Inflammatory macrophage (primary cell): ENCODE results near the gene APPBP2.
A peak's percentile ranks its signal among the peaks of the same experiment; 100 is the strongest.
"Not testable (repeated sequence)": the region's sequence is repeated elsewhere in the genome, so short reads cannot be mapped to it uniquely, and the experiment has no call there.

ENCODE experiments used
- DNase-seq, 2 donors: peaks; one replicate each; pipeline ENCODE4 v3.0.0-alpha.2; 2020 to 2022

The APPBP2 gene

GRCh38 chr17:60493847-60494321 lies 32.2 kb downstream of the APPBP2 start:
- DNase-seq, result peak; percentile 81 to 83

DNA sequence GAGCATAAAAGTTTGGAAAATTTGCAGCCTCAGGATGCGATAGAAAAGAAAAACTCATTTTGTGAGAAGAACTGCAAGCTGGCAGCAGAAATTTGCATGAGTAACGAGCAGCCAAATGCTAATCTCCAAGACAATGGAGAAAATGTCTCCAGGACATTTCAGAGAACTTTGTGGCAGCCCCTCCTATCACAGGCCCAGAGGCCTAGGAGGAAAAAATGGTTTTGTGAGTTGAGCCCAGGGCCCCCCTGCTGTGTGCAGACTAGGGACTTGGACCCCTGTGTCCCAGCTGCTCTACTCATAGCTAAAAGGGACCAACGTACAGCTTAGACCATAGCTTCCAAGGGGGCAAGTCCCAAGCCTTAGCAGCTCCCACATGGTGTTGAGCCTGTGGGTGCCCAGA lies 34.3 kb downstream of the APPBP2 start:
- no peak for DNase-seq

- not testable (repeated sequence) for DNase-seq
Observed at GRCh38 chr17:60490594-60490993, 35.4 kb downstream of the APPBP2 start.

DNA sequence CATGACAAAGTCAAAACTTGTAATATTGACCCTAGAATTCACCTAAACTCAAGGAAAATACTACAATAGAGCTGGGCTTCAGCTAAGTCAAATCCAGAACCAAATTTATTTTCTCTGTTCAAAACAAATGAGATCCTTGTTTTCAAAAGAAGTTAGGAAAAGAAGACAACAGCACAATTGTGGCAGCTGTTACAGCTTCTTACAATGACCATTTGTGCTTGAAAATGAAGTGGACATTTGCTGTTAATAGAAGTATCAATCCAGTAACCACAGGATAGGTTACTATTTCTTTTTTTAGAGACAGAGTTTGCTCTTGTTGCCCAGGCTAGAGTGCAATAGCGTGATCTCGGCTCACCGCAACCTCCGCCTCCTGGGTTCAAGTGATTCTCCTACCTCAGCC lies 44.4 kb downstream of the APPBP2 start:
- no peak for DNase-seq

GRCh38 chr17:60473788-60474187 lies 52.3 kb downstream of the APPBP2 start:
- no peak for DNase-seq

GRCh38 chr17:60472449-60472848 lies 53.6 kb downstream of the APPBP2 start:
- no peak for DNase-seq

DNA sequence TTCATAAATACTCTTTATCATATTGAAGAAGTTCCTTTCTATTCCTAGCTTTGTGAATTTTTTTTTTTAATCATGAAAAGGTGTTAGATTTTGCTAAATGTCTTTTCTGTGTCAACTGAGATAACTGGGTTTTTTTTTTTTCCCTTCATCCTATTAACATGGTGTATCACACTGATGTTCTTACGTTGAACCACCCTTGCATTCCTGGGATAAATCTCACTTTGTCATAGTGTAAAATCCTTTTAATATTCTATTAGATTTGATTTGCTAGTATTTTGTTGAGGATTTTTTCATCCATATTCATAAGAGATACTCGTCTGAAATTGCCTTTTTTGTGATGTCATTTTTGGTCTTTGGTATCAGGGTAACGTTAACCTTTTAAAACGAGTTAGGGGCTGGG lies 54.6 kb downstream of the APPBP2 start:
- DNase-seq, result no peak

DNA sequence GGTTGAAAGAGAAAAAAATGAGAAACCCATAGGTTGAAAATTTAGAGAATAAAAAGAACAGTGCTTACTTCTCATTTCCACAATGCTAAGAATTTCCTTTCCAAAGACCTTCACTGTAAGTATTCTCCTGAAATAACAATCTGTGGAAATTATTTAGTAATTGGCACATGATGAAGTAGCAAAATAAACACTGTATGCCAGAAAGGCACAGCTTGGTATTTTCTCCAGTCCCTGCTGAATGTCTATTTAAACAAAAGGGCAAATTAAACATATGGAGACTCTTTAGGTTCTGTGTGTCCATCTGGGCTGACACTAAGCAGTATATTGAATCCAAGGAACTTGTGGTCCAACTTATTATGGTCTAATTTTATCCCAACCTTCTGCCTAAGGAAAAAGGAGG lies 57.7 kb downstream of the APPBP2 start:
- DNase-seq, result no peak

DNA sequence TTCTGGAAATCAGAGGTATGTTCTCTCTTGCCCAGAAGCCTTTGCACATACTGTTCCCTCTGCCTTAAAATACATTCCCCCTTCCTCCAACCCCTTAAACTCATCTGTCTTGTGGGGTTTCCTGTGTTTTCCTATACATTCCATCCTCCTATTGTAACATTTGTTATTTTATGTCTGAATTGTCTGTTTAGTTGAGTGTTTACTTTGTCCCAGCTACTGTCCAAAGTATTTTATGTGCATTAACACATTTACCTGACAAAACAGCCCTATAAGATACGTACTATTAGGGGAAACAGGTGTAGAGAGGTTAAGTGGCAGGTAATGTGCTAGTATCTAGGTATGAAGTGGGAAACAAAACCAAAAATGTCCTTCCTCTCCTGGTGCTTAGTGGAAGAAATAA lies 61.7 kb downstream of the APPBP2 start:
- DNase-seq, result no peak

- no peak for DNase-seq
Observed at GRCh38 chr17:60463157-60463835, 62.7 kb downstream of the APPBP2 start.

DNA sequence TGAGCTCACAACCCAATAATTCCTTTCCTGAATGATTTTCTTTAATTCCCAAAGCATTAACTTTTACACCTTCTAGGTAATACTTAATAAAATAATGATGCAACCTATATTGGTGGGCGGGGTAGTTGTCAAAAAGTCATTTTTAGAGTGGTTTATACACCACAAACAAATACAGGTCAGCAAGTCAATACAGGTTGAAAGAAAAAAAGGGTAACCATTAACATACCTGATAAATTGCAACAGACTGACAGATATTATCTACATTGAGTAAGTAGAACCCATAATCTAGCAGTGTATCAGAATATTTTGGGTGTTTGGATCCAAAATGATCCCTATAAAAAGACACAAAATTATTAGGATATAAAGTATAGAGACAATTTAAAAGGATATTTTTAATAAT lies 64.5 kb downstream of the APPBP2 start:
- no peak for DNase-seq

DNA sequence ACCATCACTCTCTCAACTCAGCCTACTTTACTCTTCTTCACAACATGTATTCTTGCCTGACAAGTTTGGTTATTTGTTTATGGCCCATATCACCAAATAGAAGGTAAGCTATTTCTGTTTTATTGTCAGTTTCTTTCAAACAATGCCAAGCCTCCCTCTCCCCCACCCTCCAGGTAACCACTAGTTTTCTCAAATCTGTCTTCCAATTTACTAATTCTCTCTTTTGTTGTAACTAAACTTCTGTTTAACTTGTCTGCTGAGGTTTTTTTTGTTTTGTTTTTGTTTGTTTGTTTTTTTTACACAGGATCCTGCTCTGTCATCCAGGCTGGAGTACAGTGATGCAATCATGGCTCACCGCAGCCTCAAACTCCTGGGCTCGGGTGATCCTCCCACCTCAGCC lies 68.9 kb downstream of the APPBP2 start:
- DNase-seq, result no peak

GRCh38 chr17:60455378-60455777 lies 70.7 kb downstream of the APPBP2 start:
- no peak for DNase-seq

DNA sequence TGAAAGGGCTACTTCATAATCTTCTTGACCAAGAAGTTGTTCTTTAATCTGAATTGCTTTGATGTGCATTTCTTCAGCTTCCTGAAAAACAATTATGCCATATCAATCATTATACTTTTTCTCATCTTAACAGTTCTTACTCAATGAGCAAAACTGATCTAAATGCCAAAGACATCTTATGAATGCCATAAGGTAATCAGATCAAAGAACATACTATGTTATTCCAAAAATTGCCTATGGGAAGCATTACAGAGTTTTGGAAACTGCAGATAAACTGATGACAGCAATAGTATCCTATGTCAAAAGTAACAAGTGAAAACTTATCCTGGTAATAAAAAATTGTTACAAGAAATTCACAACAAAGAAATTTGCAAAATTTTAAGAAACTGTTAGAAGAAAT lies 74.1 kb downstream of the APPBP2 start:
- no peak for DNase-seq

- no peak for DNase-seq
Observed at GRCh38 chr17:60451071-60451470, 75.0 kb downstream of the APPBP2 start.

GRCh38 chr17:60447375-60447774 lies 78.7 kb downstream of the APPBP2 start:
- DNase-seq, result no peak

GRCh38 chr17:60445144-60445543 lies 80.9 kb downstream of the APPBP2 start:
- no peak for DNase-seq

DNA sequence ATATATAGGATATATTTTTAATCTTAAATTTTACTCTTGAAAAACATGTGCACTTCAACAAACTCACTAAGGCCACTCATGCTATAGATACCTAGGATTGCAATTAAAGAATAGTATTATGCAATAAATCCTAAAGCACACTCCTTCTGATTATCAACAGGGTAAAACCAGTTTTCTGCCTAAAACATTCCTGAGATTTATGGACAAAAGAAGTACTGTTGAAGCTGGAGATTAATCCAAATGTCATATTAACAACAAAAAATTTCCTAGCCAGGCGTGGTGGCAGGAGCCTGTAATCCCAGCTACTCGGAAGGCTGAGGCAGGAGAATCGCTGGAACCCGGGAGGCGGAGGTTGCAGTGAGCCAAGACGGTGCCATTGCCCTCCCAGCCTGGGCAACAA lies 82.3 kb downstream of the APPBP2 start:
- no peak for DNase-seq

- DNase-seq, result peak; percentile 10 to 11
Observed at GRCh38 chr17:60442271-60443173, 83.5 kb downstream of the APPBP2 start.

DNA sequence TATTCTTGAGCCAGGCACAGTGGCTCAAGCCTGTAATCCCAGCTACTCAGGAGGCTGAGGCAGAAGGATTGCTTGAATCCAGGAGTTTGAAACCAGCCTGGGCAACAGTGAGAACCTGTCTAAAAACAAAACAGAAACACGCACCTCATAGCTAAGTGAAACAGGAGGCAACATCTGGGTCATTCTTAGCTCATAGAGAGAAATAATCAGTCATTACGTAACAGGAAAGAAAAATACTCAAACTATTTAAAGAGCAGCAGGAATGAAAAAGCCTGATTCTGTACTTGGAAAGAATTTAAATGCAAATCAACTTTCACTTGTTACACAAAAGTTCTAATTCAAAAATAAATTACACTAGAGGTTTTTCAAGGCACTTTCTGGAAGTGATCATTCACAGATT lies 86.5 kb downstream of the APPBP2 start:
- peak in 1 of 2 donors; percentile 24 for DNase-seq

GRCh38 chr17:60436676-60437075 lies 89.4 kb downstream of the APPBP2 start:
- peak; percentile 32 to 63 for DNase-seq

GRCh38 chr17:60435244-60436167 lies 90.5 kb downstream of the APPBP2 start:
- DNase-seq, result peak; percentile 87 to 89
